ENCODE measurements around the gene FBXO48.

FBXO48 gene

GRCh38 chr2:68411397-68412126 lies 55.5 kb downstream of the FBXO48 start:
- DNase-seq, result no peak

Data from inflammatory macrophage (primary cell).